Activated CD4-positive, alpha-beta T cell treated with anti-CD3 and anti-CD28 coated beads, Interleukin-2, amount 10 ng/mL, durations not matched to agents 24 days and 14 days (primary cell): ENCODE measurements around the gene PRSS8. TPM values are rescaled to one million over a fixed set of nuclear protein-coding genes. Genes with fewer than 3 reads are reported as not detected.
"Not testable (repeated sequence)": the region's sequence is repeated elsewhere in the genome, so short reads cannot be mapped to it uniquely, and the experiment has no call there.

ENCODE experiments used
- DNase-seq: peaks from one replicate; pipeline ENCODE4 v3.0.0; 2022
- H3K27ac Mint-ChIP-seq: one replicate; pipeline ENCODE4 v1.8.0; 2022; ENCODE audit warnings: mild to moderate bottlenecking, mixed read lengths
- H3K27me3 Mint-ChIP-seq: one replicate; pipeline ENCODE4 v1.8.0; 2022; ENCODE audit warnings: mixed read lengths
- H3K36me3 Mint-ChIP-seq: one replicate; pipeline ENCODE4 v1.8.0; 2022; ENCODE audit warnings: low read depth, mild to moderate bottlenecking, mixed read lengths
- H3K4me1 Mint-ChIP-seq: one replicate; pipeline ENCODE4 v1.8.0; 2021; ENCODE audit warnings: mixed read lengths
- H3K4me3 Mint-ChIP-seq: one replicate; pipeline ENCODE4 v1.8.0; 2022; ENCODE audit warnings: mild to moderate bottlenecking, moderate library complexity, mixed read lengths
- H3K9me3 Mint-ChIP-seq: one replicate; pipeline ENCODE4 v1.8.0; 2021; ENCODE audit warnings: mixed read lengths
- intact Hi-C: fragments of 100-400 bp; cut with micrococcal nuclease; formaldehyde crosslinking; loops from one replicate; pipeline ENCODE4 v1.15.1; 2023
- total RNA-seq: library from RNA; stranded (reverse); gene quantifications from 2 replicates; pipeline ENCODE4 v1.2.3, GENCODE V29; 2022

The PRSS8 gene
- total RNA-seq, 1 donor from 2014 or later: not detected

- not testable (repeated sequence) for H3K27me3 Mint-ChIP-seq, H3K4me3 Mint-ChIP-seq, H3K27ac Mint-ChIP-seq, H3K9me3 Mint-ChIP-seq, H3K36me3 Mint-ChIP-seq, DNase-seq, H3K4me1 Mint-ChIP-seq
- intact Hi-C loops: loop anchor here (5.0 kb wide), 2 partner anchors 34 to 144 kb away; partner anchors contain the start of gene BCKDK
Measured at GRCh38 chr16:31141071-31141469, 5.5 kb upstream of the PRSS8 start.

- Mint-ChIP-seq H3K27me3 (no peaks in the 10 kb centered on the region), H3K27ac (no peak overlapping the region)
- intact Hi-C loops: no loop called here
Measured at GRCh38 chr16:31138621-31139578, 3.4 kb upstream of the PRSS8 start.

GRCh38 chr16:31136822-31137499, 1.4 kb upstream of the PRSS8 start:
- H3K4me1 Mint-ChIP-seq, H3K4me3 Mint-ChIP-seq, H3K9me3 Mint-ChIP-seq, intact Hi-C loops, DNase-seq, H3K27ac Mint-ChIP-seq, H3K27me3 Mint-ChIP-seq, H3K36me3 Mint-ChIP-seq: not testable (repeated sequence)

More at GRCh38 chr16:31138621-31139578, 3.4 kb upstream of the PRSS8 start:
- peaks cover 7% of the 10 kb centered on the region for H3K4me1 Mint-ChIP-seq
- no peak for DNase-seq
- H3K36me3 Mint-ChIP-seq: no peaks in the 10 kb centered on the region
- no peaks in the 10 kb centered on the region for H3K9me3 Mint-ChIP-seq
- H3K4me3 Mint-ChIP-seq: no peak overlapping the region

GRCh38 chr16:31136287-31136662, 748 bp upstream of the PRSS8 start:
- Mint-ChIP-seq H3K4me3 (no peak overlapping the region), H3K4me1 (no peaks in the 10 kb centered on the region), H3K27me3 (no peaks in the 10 kb centered on the region), H3K27ac (no peak overlapping the region), H3K9me3 (no peaks in the 10 kb centered on the region), H3K36me3 (peaks cover 2% of the 10 kb centered on the region)
- intact Hi-C loops: no loop called here
- DNase-seq: no peak

GRCh38 chr16:31134625-31135534, 647 bp downstream of the PRSS8 start:
- Mint-ChIP-seq H3K36me3 (peaks cover 8% of the 10 kb centered on the region), H3K9me3 (no peaks in the 10 kb centered on the region), H3K27me3 (no peaks in the 10 kb centered on the region), H3K4me1 (no peaks in the 10 kb centered on the region), H3K4me3 (no peak overlapping the region), H3K27ac (no peak overlapping the region)
- DNase-seq: no peak
- intact Hi-C loops: no loop called here

- Mint-ChIP-seq H3K27ac (no peak overlapping the region), H3K36me3 (peaks cover 8% of the 10 kb centered on the region), H3K27me3 (no peaks in the 10 kb centered on the region), H3K9me3 (no peaks in the 10 kb centered on the region), H3K4me3 (no peak overlapping the region), H3K4me1 (no peaks in the 10 kb centered on the region)
- intact Hi-C loops: no loop called here
- DNase-seq: no peak
Measured at GRCh38 chr16:31134091-31134571, 1.4 kb downstream of the PRSS8 start.

- no peak overlapping the region for H3K4me3 Mint-ChIP-seq
- no peak for DNase-seq
- H3K36me3 Mint-ChIP-seq: peaks cover 15% of the 10 kb centered on the region
- no peaks in the 10 kb centered on the region for H3K9me3 Mint-ChIP-seq
- peaks cover 2% of the 10 kb centered on the region for H3K4me1 Mint-ChIP-seq
- H3K27me3 Mint-ChIP-seq: no peaks in the 10 kb centered on the region
- no peak overlapping the region for H3K27ac Mint-ChIP-seq
- intact Hi-C loops: no loop called here
Measured at GRCh38 chr16:31133046-31133501, 2.5 kb downstream of the PRSS8 start.

GRCh38 chr16:31132303-31132979, 3.1 kb downstream of the PRSS8 start:
- H3K4me1 Mint-ChIP-seq: peaks cover 6% of the 10 kb centered on the region
- no peaks in the 10 kb centered on the region for H3K9me3 Mint-ChIP-seq
- intact Hi-C loops: no loop called here
- DNase-seq: no peak
- no peak overlapping the region for H3K27ac Mint-ChIP-seq
- H3K27me3 Mint-ChIP-seq: no peaks in the 10 kb centered on the region
- H3K36me3 Mint-ChIP-seq: peaks cover 20% of the 10 kb centered on the region
- H3K4me3 Mint-ChIP-seq: no peak overlapping the region

- peaks cover 20% of the 10 kb centered on the region for H3K36me3 Mint-ChIP-seq
- no peak overlapping the region for H3K27ac Mint-ChIP-seq
- no peaks in the 10 kb centered on the region for H3K9me3 Mint-ChIP-seq
- H3K27me3 Mint-ChIP-seq: no peaks in the 10 kb centered on the region
- intact Hi-C loops: no loop called here
- DNase-seq: no peak
- H3K4me1 Mint-ChIP-seq: peaks cover 6% of the 10 kb centered on the region
- H3K4me3 Mint-ChIP-seq: no peak overlapping the region
Measured at GRCh38 chr16:31131841-31132271, 3.7 kb downstream of the PRSS8 start.

- intact Hi-C loops: no loop called here
- no peaks in the 10 kb centered on the region for H3K27me3 Mint-ChIP-seq
- no peaks in the 10 kb centered on the region for H3K9me3 Mint-ChIP-seq
- H3K36me3 Mint-ChIP-seq: peaks cover 21% of the 10 kb centered on the region
- DNase-seq: no peak
- no peak overlapping the region for H3K27ac Mint-ChIP-seq
- H3K4me1 Mint-ChIP-seq: peaks cover 6% of the 10 kb centered on the region
- no peak overlapping the region for H3K4me3 Mint-ChIP-seq
Measured at GRCh38 chr16:31131416-31131815, 4.1 kb downstream of the PRSS8 start.

GRCh38 chr16:31130899-31131298, 4.6 kb downstream of the PRSS8 start:
- no peaks in the 10 kb centered on the region for H3K9me3 Mint-ChIP-seq
- no peak for DNase-seq
- H3K36me3 Mint-ChIP-seq: peaks cover 26% of the 10 kb centered on the region
- H3K27me3 Mint-ChIP-seq: no peaks in the 10 kb centered on the region
- no peak overlapping the region for H3K27ac Mint-ChIP-seq
- peaks cover 6% of the 10 kb centered on the region for H3K4me1 Mint-ChIP-seq
- no peak overlapping the region for H3K4me3 Mint-ChIP-seq
- intact Hi-C loops: no loop called here

- intact Hi-C loops: no loop called here
- no peak overlapping the region for H3K27ac Mint-ChIP-seq
Measured at GRCh38 chr16:31130336-31130891, 5.1 kb downstream of the PRSS8 start.

More at GRCh38 chr16:31130336-31130891, 5.1 kb downstream of the PRSS8 start:
- Mint-ChIP-seq H3K27me3 (no peaks in the 10 kb centered on the region), H3K36me3 (peaks cover 30% of the 10 kb centered on the region), H3K4me3 (no peak overlapping the region), H3K4me1 (peaks cover 6% of the 10 kb centered on the region), H3K9me3 (no peaks in the 10 kb centered on the region)
- no peak for DNase-seq
